WERI-Rb-1 (cell line): ENCODE measurements around the gene ERN1.

ENCODE experiments used
- DNase-seq: peaks from one replicate; pipeline ENCODE4 v3.0.0-alpha.2; 2020
- H3K27ac ChIP-seq: fragments of 250-450 bp; sonication (Bioruptor Pico); 2 replicates; pipeline ENCODE4 v1.5.1; 2020; ENCODE audit warnings: mild to moderate bottlenecking, moderate library complexity
- H3K27me3 ChIP-seq: fragments of 250-450 bp; sonication (Bioruptor Pico); 2 replicates; pipeline ENCODE4 v1.5.1; 2021; ENCODE audit warnings: mild to moderate bottlenecking, low read depth, moderate library complexity; ENCODE audit not compliant: insufficient read depth, severe bottlenecking
- H3K36me3 ChIP-seq: fragments of 250-450 bp; sonication (Bioruptor Pico); 2 replicates; pipeline ENCODE4 v1.5.1; 2020; ENCODE audit warnings: mild to moderate bottlenecking, moderate library complexity
- H3K4me3 ChIP-seq: 2 replicates; pipeline ENCODE4 v1.5.1; 2011; ENCODE audit warnings: low read depth, mild to moderate bottlenecking, control low read depth, low read length
- H3K9me3 ChIP-seq: fragments of 250-450 bp; sonication (Bioruptor Pico); 2 replicates; pipeline ENCODE4 v1.5.1; 2021; ENCODE audit warnings: mild to moderate bottlenecking, moderate library complexity; ENCODE audit not compliant: severe bottlenecking
- TF ChIP-seq, protein P1 (sequence below): IDR thresholded peaks from 2 replicates; pipeline ENCODE4 v1.5.1; 2011; ENCODE audit warnings: low read depth, mild to moderate bottlenecking, control low read depth, inconsistent platforms, low read length

ERN1 gene

DNA sequence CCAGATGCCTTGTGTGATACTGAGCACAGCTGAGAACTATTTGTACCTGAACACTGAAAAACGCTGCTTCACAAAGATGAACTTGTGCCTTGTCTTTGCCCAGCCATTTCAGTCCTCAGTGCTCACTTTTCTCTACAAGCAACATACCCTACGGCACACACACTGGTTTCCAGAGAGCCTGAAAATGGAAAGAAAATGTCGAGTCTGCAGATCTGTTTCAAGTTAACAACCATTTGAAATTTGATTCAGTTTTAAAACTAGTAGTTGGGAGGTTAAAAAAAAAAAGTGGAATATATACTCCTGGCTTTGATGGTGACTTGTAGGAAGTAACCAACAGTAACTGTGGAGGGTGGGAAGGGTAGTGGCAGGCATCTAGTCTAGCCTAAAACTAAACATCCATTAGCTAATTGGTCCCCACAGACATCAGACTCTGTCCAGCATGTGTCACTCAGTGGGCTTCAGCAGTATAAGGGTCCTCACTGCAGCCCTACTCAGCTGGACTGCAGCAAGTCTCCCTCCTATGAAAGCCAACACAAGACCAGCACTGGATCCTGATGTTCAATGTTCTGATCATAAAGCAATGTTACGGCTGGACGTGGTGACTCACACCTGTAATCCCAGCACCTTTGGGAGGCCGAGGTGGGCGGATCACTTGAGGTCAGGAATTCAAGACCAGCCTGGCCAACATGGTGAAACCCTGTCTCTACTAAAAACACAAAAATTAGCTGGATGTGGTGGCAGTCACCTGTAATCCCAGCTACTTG lies 27.1 kb downstream of the ERN1 start:
- peaks cover 3% of the 10 kb centered on the region; the same call in 1 of the 2 replicates for H3K36me3 ChIP-seq
- no peak for DNase-seq
- TF ChIP-seq, protein P1, sequence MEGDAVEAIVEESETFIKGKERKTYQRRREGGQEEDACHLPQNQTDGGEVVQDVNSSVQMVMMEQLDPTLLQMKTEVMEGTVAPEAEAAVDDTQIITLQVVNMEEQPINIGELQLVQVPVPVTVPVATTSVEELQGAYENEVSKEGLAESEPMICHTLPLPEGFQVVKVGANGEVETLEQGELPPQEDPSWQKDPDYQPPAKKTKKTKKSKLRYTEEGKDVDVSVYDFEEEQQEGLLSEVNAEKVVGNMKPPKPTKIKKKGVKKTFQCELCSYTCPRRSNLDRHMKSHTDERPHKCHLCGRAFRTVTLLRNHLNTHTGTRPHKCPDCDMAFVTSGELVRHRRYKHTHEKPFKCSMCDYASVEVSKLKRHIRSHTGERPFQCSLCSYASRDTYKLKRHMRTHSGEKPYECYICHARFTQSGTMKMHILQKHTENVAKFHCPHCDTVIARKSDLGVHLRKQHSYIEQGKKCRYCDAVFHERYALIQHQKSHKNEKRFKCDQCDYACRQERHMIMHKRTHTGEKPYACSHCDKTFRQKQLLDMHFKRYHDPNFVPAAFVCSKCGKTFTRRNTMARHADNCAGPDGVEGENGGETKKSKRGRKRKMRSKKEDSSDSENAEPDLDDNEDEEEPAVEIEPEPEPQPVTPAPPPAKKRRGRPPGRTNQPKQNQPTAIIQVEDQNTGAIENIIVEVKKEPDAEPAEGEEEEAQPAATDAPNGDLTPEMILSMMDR: no peak
- no peak overlapping the region for H3K4me3 ChIP-seq
- H3K9me3 ChIP-seq: no peaks in the 10 kb centered on the region
- H3K27ac ChIP-seq: no peak overlapping the region
- no peaks in the 10 kb centered on the region for H3K27me3 ChIP-seq

DNA sequence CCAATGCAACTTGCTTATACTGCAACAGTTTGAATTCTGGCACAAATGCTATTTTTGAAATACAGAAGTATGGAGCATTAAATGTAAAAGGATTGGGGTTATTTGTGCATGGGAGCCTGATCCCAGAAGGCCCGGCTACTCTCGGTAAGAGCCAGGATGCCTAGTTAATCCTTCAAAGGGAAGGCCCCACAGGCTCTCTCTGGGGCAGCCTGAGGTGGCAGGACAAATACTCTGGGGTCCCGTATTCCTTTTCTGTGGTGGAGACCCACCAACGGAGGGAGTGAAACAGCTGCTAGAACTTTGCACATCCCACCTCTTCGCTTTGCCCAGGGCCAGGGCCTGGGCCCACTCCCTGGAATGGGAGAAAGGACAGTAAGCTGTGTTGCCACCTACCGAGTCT lies 30.4 kb downstream of the ERN1 start:
- TF ChIP-seq, protein P1: no peak
- Histone ChIP-seq H3K9me3 (no peaks in the 10 kb centered on the region), H3K27me3 (no peaks in the 10 kb centered on the region), H3K4me3 (no peak overlapping the region), H3K36me3 (peaks cover 12% of the 10 kb centered on the region), H3K27ac (peak overlapping the region; percentile 74)
- DNase-seq: peak; percentile 67

DNA sequence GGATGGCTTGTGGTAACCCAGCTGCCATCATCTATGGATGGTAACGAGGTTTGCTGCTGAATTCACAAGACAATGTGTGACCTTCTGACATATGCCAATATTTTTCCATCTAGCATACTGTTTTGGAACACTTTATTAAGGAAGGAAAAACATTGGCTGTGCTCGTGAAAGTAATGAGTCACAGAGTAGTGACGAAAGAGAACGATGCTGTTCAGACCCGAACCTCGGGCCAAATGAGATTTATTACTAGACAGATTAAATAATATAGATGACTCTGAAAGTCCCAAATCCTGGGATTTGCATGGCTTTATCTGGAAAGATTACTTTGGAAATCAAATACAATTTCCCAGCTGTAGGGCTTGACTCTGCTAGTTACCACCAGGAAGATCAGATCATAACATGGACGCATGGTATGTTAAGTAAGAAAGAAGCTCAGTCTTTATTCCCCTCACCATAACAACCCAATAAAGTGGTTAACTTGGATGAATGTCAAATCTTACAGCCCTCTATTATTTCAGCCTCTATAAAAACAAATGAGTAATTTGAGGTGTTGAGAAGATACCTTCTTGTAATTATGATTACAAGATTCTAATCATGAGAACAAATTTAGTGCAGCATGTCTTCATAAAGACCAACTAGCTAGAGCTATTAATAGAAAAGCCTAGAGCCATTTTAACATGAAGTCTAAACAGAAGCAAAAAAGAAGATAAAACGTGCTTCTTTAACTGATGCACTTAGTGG lies 32.6 kb downstream of the ERN1 start:
- peaks cover 12% of the 10 kb centered on the region for H3K36me3 ChIP-seq

DNA sequence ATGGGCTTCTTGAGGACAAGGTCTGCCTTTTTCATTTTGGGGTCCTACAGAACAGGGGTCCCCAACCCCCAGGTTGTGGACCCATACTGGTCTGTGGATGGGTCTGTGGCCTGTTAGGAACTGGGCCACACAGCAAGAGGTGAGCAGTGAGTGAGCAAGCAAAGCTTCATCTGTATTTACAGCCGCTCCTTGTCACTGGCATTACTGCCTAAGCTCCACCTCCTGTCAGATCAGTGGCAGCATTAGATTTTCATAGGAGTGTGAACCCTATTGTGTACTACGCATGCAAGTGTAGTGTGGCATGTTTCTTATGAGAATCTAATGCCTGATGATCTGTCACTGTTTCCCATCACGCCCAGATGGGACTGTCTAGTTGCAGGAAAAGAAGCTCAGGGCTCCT lies 33.9 kb downstream of the ERN1 start:
- peak overlapping the region; percentile 66 for H3K27ac ChIP-seq
- H3K27me3 ChIP-seq: no peaks in the 10 kb centered on the region
- no peaks in the 10 kb centered on the region for H3K9me3 ChIP-seq
- peaks cover 12% of the 10 kb centered on the region for H3K36me3 ChIP-seq
- H3K4me3 ChIP-seq: peak overlapping the region; percentile 10; the same call in 1 of the 2 replicates
- TF ChIP-seq, protein P1: no peak
- peak; percentile 58 for DNase-seq

More for the DNA sequence above, 32.6 kb downstream of the ERN1 start:
- Histone ChIP-seq H3K9me3 (no peaks in the 10 kb centered on the region), H3K27ac (peak overlapping the region; percentile 10), H3K27me3 (no peaks in the 10 kb centered on the region), H3K4me3 (no peak overlapping the region)
- DNase-seq: no peak
- TF ChIP-seq, protein P1: no peak

DNA sequence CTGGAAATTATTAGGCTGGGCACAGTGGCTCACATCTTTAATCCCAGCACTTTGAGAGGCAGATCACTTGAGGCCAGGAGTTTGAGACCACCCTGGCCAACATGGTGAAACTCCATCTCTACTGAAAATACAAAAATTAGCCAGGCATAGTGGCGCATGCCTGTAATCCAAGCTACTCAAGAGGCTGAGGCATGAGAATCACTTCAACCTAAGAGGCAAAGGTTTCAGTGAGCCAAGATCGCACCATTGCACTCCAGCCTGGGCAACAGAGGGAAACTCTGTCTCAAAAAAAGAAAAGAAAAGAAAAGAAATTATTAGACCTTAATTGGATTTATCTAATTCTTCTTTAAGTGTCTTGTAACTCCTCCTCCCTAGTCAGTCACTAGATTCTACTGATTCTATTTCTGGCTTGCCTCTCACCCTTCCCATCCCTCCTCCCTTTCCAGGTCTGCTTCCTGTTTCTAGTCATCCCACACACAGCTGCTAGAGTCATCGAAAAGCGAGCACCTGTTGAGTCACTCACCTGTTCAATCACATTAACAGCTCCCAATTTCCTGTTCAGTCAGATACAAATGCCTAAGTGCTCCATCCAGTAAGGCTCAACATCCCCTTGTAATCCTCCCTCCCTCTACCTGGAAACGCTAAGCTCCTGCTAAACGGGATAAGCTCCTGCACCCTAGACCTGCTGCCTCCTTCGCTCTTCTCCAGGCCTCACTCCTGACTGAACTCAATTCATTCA lies 34.6 kb downstream of the ERN1 start:
- peak overlapping the region; percentile 10; the same call in 1 of the 2 replicates for H3K4me3 ChIP-seq
- TF ChIP-seq, protein P1: no peak
- peak overlapping the region; percentile 67 for H3K27ac ChIP-seq
- H3K36me3 ChIP-seq: peaks cover 12% of the 10 kb centered on the region
- H3K9me3 ChIP-seq: no peaks in the 10 kb centered on the region
- peak; percentile 87 for DNase-seq
- no peaks in the 10 kb centered on the region for H3K27me3 ChIP-seq
